Gastroesophageal sphincter (tissue), 4 donors: ENCODE results near the gene GNLY. TPM values are rescaled to one million over a fixed set of nuclear protein-coding genes. Genes with fewer than 3 reads are reported as not detected.
A peak's percentile ranks its signal among the peaks of the same experiment; 100 is the strongest.

ENCODE experiments used
- ATAC-seq: fragments of 150-250 bp; one replicate; pipeline ENCODE4 v1.9.1; 2016; ENCODE audit warnings: mild to moderate bottlenecking, moderate library complexity
- H3K27ac ChIP-seq, 4 donors: fragments of 200-600 bp; sonication (generic) in 3 of 4; 1 replicate in 3 of 4; 2 replicates in 1 of 4; pipeline ENCODE4 v1.5.1; 2016 to 2019
- H3K27me3 ChIP-seq: fragments of 200-600 bp; sonication (generic); one replicate; pipeline ENCODE4 v1.5.1; 2019
- H3K36me3 ChIP-seq, 2 donors: fragments of 200-600 bp; sonication (generic); one replicate each; pipeline ENCODE4 v1.5.1; 2019; ENCODE audit warnings: control low read depth in 1 of 2
- H3K4me1 ChIP-seq, 3 donors: fragments of 200-600 bp; sonication (generic); 1 replicate in 2 of 3; 2 replicates in 1 of 3; pipeline ENCODE4 v1.5.1; 2016 to 2019; ENCODE audit warnings: control low read depth in 2 of 3
- H3K4me3 ChIP-seq, 2 donors: fragments of 200-600 bp; sonication (generic); one replicate each; pipeline ENCODE4 v1.5.1; 2019; ENCODE audit warnings: mild to moderate bottlenecking in 1 of 2, moderate library complexity in 1 of 2
- H3K9me3 ChIP-seq, 3 donors: fragments of 200-600 bp; sonication (generic); one replicate each; pipeline ENCODE4 v1.5.1; 2017 to 2019; ENCODE audit warnings: control low read depth in 2 of 3
- CTCF ChIP-seq, 4 experiments: fragments of 200-600 bp in 2 of 4; fragments of 450-650 bp in 2 of 4; sonication (generic) in 1 of 4; IDR thresholded peaks; one replicate each; pipeline ENCODE4 v1.5.1; 2017 to 2019; ENCODE audit warnings: antibody characterized with exemption in 4 of 4, mild to moderate bottlenecking in 2 of 4, moderate library complexity in 2 of 4
- EP300 ChIP-seq: sonication (generic); formaldehyde crosslinking; IDR thresholded peaks from one replicate; pipeline ENCODE4 v1.6.1; 2017; ENCODE audit warnings: antibody characterized with exemption, mild to moderate bottlenecking
- POLR2A ChIP-seq, 2 donors: fragments of 450-650 bp; IDR thresholded peaks; one replicate each; pipeline ENCODE4 v1.6.1; 2017; ENCODE audit warnings: antibody characterized with exemption in 2 of 2, mild to moderate bottlenecking in 2 of 2, moderate library complexity in 1 of 2
- POLR2AphosphoS5 ChIP-seq: sonication (generic); formaldehyde crosslinking; IDR thresholded peaks from one replicate; pipeline ENCODE4 v1.6.1; 2017; ENCODE audit warnings: antibody characterized with exemption
- WGBS, 2 donors: methylation state at CpG; one replicate each; pipeline ENCODE4 v1.1.5; 2018; ENCODE audit warnings: low coverage in 1 of 2; 5-methylcytosine and 5-hydroxymethylcytosine counted together
- small RNA-seq, 4 donors: library from RNA; depleted of rRNA; stranded (forward); fragments of <200 nt; gene quantifications; one replicate each; pipeline ENCODE3, GENCODE V24; 2016
- total RNA-seq, 4 donors: library from RNA; depleted of rRNA; stranded (reverse); fragments of >200 nt; gene quantifications; one replicate each; pipeline ENCODE4 v1.1.0, GENCODE V29; 2016

The GNLY gene
- total RNA-seq, 4 donors from 2014 or later, result 0.54 to 3.1 TPM; not detected in 2

- Histone ChIP-seq H3K4me3 (no peak overlapping the region), H3K36me3 (no peaks in the 10 kb centered on the region), H3K27ac (peak overlapping the region in 3 of 4 donors; percentile 69 to 89 (median 78)), H3K27me3 (no peaks in the 10 kb centered on the region), H3K9me3 (no peaks in the 10 kb centered on the region), H3K4me1 (peaks cover 10 to 89% (median 72%) of the 10 kb centered on the region in 3 donors)
- TF ChIP-seq EP300, result no peak
- no peak for TF ChIP-seq CTCF (IDR thresholded peaks at IDR 0.05)
- TF ChIP-seq POLR2A (IDR thresholded peaks at IDR 0.05), result no peak
- TF ChIP-seq POLR2AphosphoS5, result no peak
- ATAC-seq, result no peak
- WGBS, 2 donors, result 85 to 94% methylated on average over 4 to 7 of the region's 9 CpGs
Measured at GRCh38 chr2:85748039-85748734, 54.0 kb downstream of the GNLY start.

Small RNAs within 50 kb of the gene (small RNA-seq; reads per million reads assigned to genes)
- gene RNU1-38P, result 0 reads per million in 4 donors

Other genes with a start within 250 kb of the GNLY start
- 100 to 1,000 TPM in 2 of 4 donors, 10 to 100 TPM in 2; 68.5 to 295 (median 130) TPM for gene MAT2A, start 155.2 kb upstream of the GNLY start, total RNA-seq
- gene GGCX, start 132.9 kb upstream of the GNLY start, total RNA-seq, result 10 to 100 TPM; 16.2 to 29.3 (median 24.3) TPM
- 10 to 100 TPM in 2 of 4 donors, 1 to 10 TPM in 1, not detected in 1; 4.9 to 30.5 (median 13.6) TPM for gene VAMP8, start 116.8 kb upstream of the GNLY start, total RNA-seq
- gene VAMP5, start 109.9 kb upstream of the GNLY start, total RNA-seq, result 10 to 100 TPM; 37.6 to 56.5 (median 51.2) TPM
- gene RNF181, start 98.6 kb upstream of the GNLY start, total RNA-seq, result 100 to 1,000 TPM; 113 to 174 (median 148) TPM
- gene TMEM150A, start 91.7 kb upstream of the GNLY start, total RNA-seq, result 10 to 100 TPM; 17.6 to 26.9 (median 19.9) TPM
- gene C2orf68, start 82.3 kb upstream of the GNLY start, total RNA-seq, result 10 to 100 TPM; 12.3 to 21.0 (median 19.8) TPM
- 10 to 100 TPM; 41.7 to 82.2 (median 56.7) TPM for gene USP39, start 78.2 kb upstream of the GNLY start, total RNA-seq
- gene SFTPB, start 26.2 kb upstream of the GNLY start, total RNA-seq, result not detected
- 10 to 100 TPM; 34.5 to 79.5 (median 59.6) TPM for gene ATOH8, start 59.6 kb downstream of the GNLY start, total RNA-seq
- 10 to 100 TPM; 15.2 to 55.9 (median 22.7) TPM for gene ST3GAL5, start 194.6 kb downstream of the GNLY start, total RNA-seq